ENCODE results near the gene PARD3B. TPM values are rescaled to one million over a fixed set of nuclear protein-coding genes. Genes with fewer than 3 reads are reported as not detected.

The PARD3B gene
- total RNA-seq, 1 experiment from 2014 or later: 7.6 TPM

- Histone ChIP-seq H3K9me3 (ENCODE audit: low read depth, low read length, poor library complexity, severe bottlenecking) (no peaks in the 10 kb centered on the region), H3K4me3 (ENCODE audit: low read depth, low read length, poor library complexity, severe bottlenecking) (no peak overlapping the region), H3K36me3 (ENCODE audit: insufficient read depth, low read length, poor library complexity, severe bottlenecking) (no peaks in the 10 kb centered on the region), H3K27ac (ENCODE audit: low read depth, low read length, poor library complexity, severe bottlenecking) (no peak overlapping the region), H3K27me3 (replicated peaks; ENCODE audit: insufficient read depth, low read depth, low read length, poor library complexity) (no peaks in the 10 kb centered on the region), H3K4me1 (ENCODE audit: insufficient read depth, low read length, poor library complexity, severe bottlenecking) (no peaks in the 10 kb centered on the region)
- no TSS peak for BruUV-seq (replicated peaks)
- intact Hi-C loops (cut with micrococcal nuclease; ENCODE audit: unreplicated experiment): no loop called here
- ChIA-PET POLR2A (ENCODE audit: low non-redundant PET) (no interaction called here), CTCF (interaction anchor here (0.7 kb wide), 1 partner anchor 174 kb away, joined by 3 read pairs; no protein-coding TSS in a partner anchor)
- no peak for DNase-seq (ENCODE audit: low spot score)
- TF ChIP-seq CTCF (conservative IDR thresholded peaks at IDR 0.05; ENCODE audit: low read depth, low read length) (no peak), EZH2 (IDR thresholded peaks at IDR 0.05; ENCODE audit: borderline replicate concordance, low read depth, low read length, poor library complexity, severe bottlenecking) (no peak)
These were observed 498.0 kb downstream of the PARD3B start for GRCh38 chr2:205043285-205043684.

GRCh38 chr2:205045706-205046105 is 500.4 kb downstream of the PARD3B start:
- CTCF ChIA-PET: no interaction called here
- BruUV-seq (replicated peaks): no TSS peak
- TF ChIP-seq CTCF (conservative IDR thresholded peaks at IDR 0.05; ENCODE audit: low read depth, low read length): no peak
- TF ChIP-seq EZH2 (IDR thresholded peaks at IDR 0.05; ENCODE audit: borderline replicate concordance, low read depth, low read length, poor library complexity, severe bottlenecking): no peak
- intact Hi-C loops (cut with micrococcal nuclease; ENCODE audit: unreplicated experiment): no loop called here
- Histone ChIP-seq H3K27ac (ENCODE audit: low read depth, low read length, poor library complexity, severe bottlenecking) (no peak overlapping the region), H3K4me3 (ENCODE audit: low read depth, low read length, poor library complexity, severe bottlenecking) (no peak overlapping the region), H3K9me3 (ENCODE audit: low read depth, low read length, poor library complexity, severe bottlenecking) (no peaks in the 10 kb centered on the region), H3K27me3 (replicated peaks; ENCODE audit: insufficient read depth, low read depth, low read length, poor library complexity) (no peaks in the 10 kb centered on the region), H3K4me1 (ENCODE audit: insufficient read depth, low read length, poor library complexity, severe bottlenecking) (no peaks in the 10 kb centered on the region), H3K36me3 (ENCODE audit: insufficient read depth, low read length, poor library complexity, severe bottlenecking) (no peaks in the 10 kb centered on the region)
- DNase-seq (ENCODE audit: low spot score): no peak
- POLR2A ChIA-PET (ENCODE audit: low non-redundant PET): no interaction called here

GRCh38 chr2:205047273-205047839 is 502.1 kb downstream of the PARD3B start:
- Histone ChIP-seq H3K9me3 (ENCODE audit: low read depth, low read length, poor library complexity, severe bottlenecking) (no peaks in the 10 kb centered on the region), H3K27ac (ENCODE audit: low read depth, low read length, poor library complexity, severe bottlenecking) (no peak overlapping the region), H3K4me1 (ENCODE audit: insufficient read depth, low read length, poor library complexity, severe bottlenecking) (no peaks in the 10 kb centered on the region), H3K4me3 (ENCODE audit: low read depth, low read length, poor library complexity, severe bottlenecking) (no peak overlapping the region), H3K27me3 (replicated peaks; ENCODE audit: insufficient read depth, low read depth, low read length, poor library complexity) (no peaks in the 10 kb centered on the region), H3K36me3 (ENCODE audit: insufficient read depth, low read length, poor library complexity, severe bottlenecking) (no peaks in the 10 kb centered on the region)
- POLR2A ChIA-PET (ENCODE audit: low non-redundant PET): no interaction called here
- no TSS peak for BruUV-seq (replicated peaks)
- peak; percentile 1 for DNase-seq (ENCODE audit: low spot score)
- TF ChIP-seq CTCF (conservative IDR thresholded peaks at IDR 0.05; ENCODE audit: low read depth, low read length) (no peak), EZH2 (IDR thresholded peaks at IDR 0.05; ENCODE audit: borderline replicate concordance, low read depth, low read length, poor library complexity, severe bottlenecking) (no peak)
- CTCF ChIA-PET: no interaction called here
- intact Hi-C loops (cut with micrococcal nuclease; ENCODE audit: unreplicated experiment): no loop called here

Measured in A673 (cell line).